Ammon's horn (tissue), 1 donor: ENCODE results near the gene SRSF6.
"Not testable (repeated sequence)": the region's sequence is repeated elsewhere in the genome, so short reads cannot be mapped to it uniquely, and the experiment has no call there.

Source experiments
- DNase-seq: peaks from one replicate; pipeline ENCODE4 v3.0.0-alpha.2; 2016; ENCODE audit warnings: low spot score

The SRSF6 gene

GRCh38 chr20:43457640-43458421, at the start of gene SRSF6:
Gene SRSF6, plus strand, starts transcription at chr20:43457896. Its CDS starts 138 bp downstream, at chr20:43458034.
- DNase-seq = peak; percentile 98

DNA sequence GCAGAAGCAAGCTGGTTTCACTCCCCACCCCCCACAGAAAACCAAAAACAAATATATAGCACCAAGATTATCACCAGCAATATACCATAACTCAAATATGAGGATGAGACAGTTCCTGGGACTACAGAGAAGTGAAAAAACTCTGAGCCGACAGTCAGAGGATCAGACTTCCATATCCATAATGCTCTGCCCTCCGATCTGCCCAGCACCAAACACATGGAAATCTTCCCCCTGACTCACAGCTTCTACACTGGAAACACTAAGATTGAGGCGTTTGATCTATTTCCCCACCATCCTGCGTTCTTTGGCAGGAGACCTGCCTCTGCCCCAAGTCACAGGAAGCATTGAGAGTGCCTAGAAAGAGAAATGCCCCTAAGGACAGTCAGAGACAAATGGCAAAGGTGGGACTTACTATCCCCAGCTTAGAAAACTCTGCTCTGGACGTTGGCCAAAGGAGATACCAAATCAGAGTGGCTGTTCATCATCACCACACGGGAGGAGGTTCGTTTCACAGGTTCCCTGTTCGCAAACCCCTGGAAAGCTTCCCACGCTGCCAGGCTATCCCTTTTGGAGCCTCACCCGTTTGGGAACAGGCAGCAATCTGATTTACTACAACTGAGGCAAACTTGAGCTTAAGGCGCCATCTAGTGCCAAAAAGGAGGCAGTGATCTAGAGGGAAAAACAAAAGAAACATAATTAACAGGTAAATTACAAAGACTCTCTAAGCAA, 48.7 kb upstream of the SRSF6 start:
- DNase-seq = no peak

- no peak for DNase-seq
Observed at GRCh38 chr20:43409577-43409913, 48.2 kb upstream of the SRSF6 start.

GRCh38 chr20:43415661-43416430, 41.9 kb upstream of the SRSF6 start:
- no peak for DNase-seq

- DNase-seq = no peak
Observed at GRCh38 chr20:43416591-43417228, 41.0 kb upstream of the SRSF6 start.

GRCh38 chr20:43420192-43420591, 37.5 kb upstream of the SRSF6 start:
- no peak for DNase-seq

DNA sequence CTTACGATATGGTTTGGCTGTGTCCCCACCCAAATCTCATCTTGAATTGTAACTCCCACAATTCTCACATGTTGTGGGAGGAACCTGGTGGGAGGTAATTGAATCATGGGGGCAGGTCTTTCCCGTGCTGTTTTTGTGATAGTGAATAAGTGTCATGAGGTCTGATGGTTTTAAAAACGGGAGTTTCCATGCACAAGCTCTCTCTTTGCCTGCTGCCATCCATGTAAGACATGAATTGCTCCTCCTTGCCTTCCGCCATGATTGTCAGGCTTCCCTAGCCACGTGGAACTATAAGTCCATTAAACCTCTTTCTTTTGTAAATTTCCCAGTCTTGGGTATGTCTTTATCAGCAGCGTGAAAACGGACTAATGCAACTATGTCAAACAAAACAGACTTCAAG, 36.8 kb upstream of the SRSF6 start:
- not testable (repeated sequence) for DNase-seq

GRCh38 chr20:43426172-43426571, 31.5 kb upstream of the SRSF6 start:
- DNase-seq = no peak

- DNase-seq = no peak
Observed at GRCh38 chr20:43430265-43431133, 27.2 kb upstream of the SRSF6 start.

GRCh38 chr20:43431134-43431519, 26.6 kb upstream of the SRSF6 start:
- DNase-seq = peak; percentile 31

DNA sequence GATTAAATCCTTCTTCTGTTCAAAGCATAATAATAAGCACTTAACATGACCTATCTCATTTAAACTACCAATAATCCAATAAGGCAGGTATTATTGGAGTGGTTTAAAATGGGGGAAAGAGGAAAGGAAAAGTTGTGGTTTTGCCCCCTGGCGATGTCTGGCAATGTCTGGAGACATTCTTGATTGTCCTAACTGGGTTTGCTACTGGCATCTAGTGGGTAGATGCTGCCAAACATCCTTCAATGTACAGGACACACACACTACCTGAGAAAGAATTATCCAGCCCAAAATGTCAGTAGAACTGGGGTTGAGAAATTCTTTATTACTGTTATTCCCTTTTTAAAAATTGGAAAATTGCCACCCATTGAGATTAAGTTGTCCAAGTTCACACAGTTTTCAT, 25.2 kb upstream of the SRSF6 start:
- DNase-seq = no peak

DNA sequence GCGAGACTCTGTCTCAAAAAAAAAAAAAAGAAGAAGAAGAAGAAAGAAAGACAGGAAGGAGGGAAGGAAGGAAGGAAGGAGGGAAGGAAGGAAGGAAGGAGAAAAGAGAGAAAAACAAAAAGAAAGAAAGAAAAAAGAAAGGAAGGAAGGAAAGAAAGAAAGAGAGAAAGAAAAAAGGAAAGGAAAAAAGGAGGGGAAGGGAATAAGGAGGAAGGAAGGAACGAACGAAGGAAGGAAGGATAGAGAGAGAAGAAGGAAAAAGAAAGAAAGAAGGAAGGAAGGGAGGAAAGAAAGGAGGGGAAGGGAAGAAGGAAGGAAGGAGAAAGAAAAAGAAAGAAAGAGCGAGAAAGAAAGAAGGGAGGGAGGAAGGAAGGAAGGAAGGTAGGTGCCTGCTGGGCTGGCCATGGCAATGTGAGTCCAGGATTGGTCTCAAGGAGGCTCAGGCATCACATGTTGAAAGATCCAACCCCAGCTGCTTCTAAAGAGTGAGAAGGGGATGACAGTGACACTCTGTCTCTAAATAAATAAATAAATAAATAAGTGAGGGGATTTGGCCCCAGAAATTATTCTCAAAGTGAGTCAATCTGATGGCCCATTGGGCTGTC, 24.3 kb upstream of the SRSF6 start:
- DNase-seq = no peak

DNA sequence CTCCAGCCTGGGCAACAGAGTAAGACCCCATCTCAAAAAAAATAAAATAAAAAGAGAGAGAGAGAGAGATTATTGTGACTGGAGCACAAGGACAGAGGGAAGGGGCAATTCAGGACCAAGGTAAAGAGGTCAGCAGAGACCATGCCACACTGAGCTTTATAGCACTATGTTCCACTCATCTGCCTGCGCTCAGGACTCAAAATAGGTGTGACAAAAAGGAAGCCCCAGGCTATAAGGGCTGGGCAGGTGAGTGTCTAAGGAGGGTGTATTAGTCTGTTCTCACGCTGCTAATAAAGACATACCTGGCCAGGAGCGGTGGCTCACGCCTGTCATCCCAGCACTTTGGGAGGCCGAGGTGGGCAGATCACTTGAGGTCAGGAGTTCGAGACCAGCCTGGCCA, 23.1 kb upstream of the SRSF6 start:
- DNase-seq = no peak

GRCh38 chr20:43438578-43439316, 18.9 kb upstream of the SRSF6 start:
- DNase-seq = no peak

GRCh38 chr20:43440531-43440930, 17.2 kb upstream of the SRSF6 start:
- DNase-seq = no peak

DNA sequence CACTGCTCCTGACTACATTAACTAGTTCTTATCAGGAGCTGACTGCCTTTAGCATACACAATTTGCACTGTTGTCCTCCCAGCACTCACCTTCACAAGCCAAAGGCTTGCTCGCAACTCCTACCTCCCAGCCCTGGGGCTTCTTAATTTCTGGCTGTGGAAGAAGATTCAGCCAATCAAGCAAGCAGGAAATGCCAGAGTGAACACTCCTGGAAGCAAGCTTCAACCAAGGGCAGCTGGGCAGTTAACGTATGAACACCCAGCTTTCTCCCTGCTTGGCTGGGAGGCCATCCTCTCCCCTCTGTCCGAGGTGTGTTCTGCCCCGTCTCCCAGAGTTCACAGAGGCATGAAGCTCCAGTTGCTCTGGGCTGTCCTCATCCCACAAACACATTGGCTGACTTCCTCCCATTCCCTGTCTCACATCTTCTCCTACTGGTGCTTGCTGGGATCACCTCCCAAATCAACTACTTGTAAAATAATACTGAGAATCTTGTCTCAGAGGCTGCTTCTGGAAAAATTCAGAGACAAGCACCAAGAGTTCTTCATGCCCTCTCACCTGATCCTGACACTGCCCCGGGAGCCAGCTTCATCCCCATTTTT, 15.3 kb upstream of the SRSF6 start:
- no peak for DNase-seq

- DNase-seq = no peak
Observed at GRCh38 chr20:43444107-43444506, 13.6 kb upstream of the SRSF6 start.

- DNase-seq = no peak
Observed at GRCh38 chr20:43446361-43446879, 11.3 kb upstream of the SRSF6 start.

GRCh38 chr20:43448431-43448747, 9.3 kb upstream of the SRSF6 start:
- DNase-seq = not testable (repeated sequence)
